A673 (cell line): ENCODE data around the gene VAMP7. TPM values are rescaled to one million over a fixed set of nuclear protein-coding genes. Genes with fewer than 3 reads are reported as not detected.

ENCODE experiments used
- BruUV-seq: library from RNA; stranded (reverse); fragments of 400-500 nt; replicated peaks from 2 replicates; lab custom pipeline; 2021; lab: Mats Ljungman, UMichigan
- CTCF ChIA-PET: fragments of 300-600 bp; sonication (Branson Sonifier 250); formaldehyde crosslinking; loops from one replicate; lab custom pipeline; 2022; ENCODE audit warnings: antibody characterized with exemption; lab: Charles Lee
- POLR2A ChIA-PET: fragments of 300-600 bp; sonication (Branson Sonifier 250); formaldehyde crosslinking; loops from one replicate; lab custom pipeline; 2022; ENCODE audit warnings: antibody characterized with exemption; ENCODE audit not compliant: low non-redundant PET; lab: Charles Lee
- DNase-seq: peaks from one replicate; pipeline ENCODE4 v3.0.0-alpha.2; 2015; ENCODE audit warnings: low spot score
- H3K27ac ChIP-seq: fragments of 200-600 bp; sonication (generic); 2 replicates; pipeline ENCODE4 v1.5.1; 2016; ENCODE audit warnings: mixed run types, low read depth, mild to moderate bottlenecking, mixed read lengths, antibody characterized with exemption, low read length; ENCODE audit not compliant: poor library complexity, severe bottlenecking
- H3K27me3 ChIP-seq: fragments of 200-600 bp; sonication (generic); replicated peaks from 2 replicates; pipeline ENCODE4 v1.6.1; 2017; ENCODE audit warnings: mixed run types, low read depth, mild to moderate bottlenecking, mixed read lengths, antibody characterized with exemption, low read length; ENCODE audit not compliant: insufficient read depth, poor library complexity
- H3K36me3 ChIP-seq: fragments of 200-600 bp; sonication (generic); 2 replicates; pipeline ENCODE4 v1.6.1; 2016; ENCODE audit warnings: mixed run types, mild to moderate bottlenecking, mixed read lengths, antibody characterized with exemption, low read length; ENCODE audit not compliant: insufficient read depth, poor library complexity, severe bottlenecking
- H3K4me1 ChIP-seq: fragments of 200-600 bp; sonication (generic); 2 replicates; pipeline ENCODE4 v1.6.1; 2017; ENCODE audit warnings: mixed run types, mild to moderate bottlenecking, mixed read lengths, antibody characterized with exemption, low read length; ENCODE audit not compliant: insufficient read depth, poor library complexity, severe bottlenecking
- H3K4me3 ChIP-seq: fragments of 200-600 bp; sonication (generic); 2 replicates; pipeline ENCODE4 v1.5.1; 2016; ENCODE audit warnings: low read depth, mixed run types, mild to moderate bottlenecking, mixed read lengths, low read length; ENCODE audit not compliant: poor library complexity, severe bottlenecking
- H3K9me3 ChIP-seq: fragments of 200-600 bp; sonication (generic); 2 replicates; pipeline ENCODE4 v1.6.1; 2016; ENCODE audit warnings: mixed run types, low read depth, mild to moderate bottlenecking, mixed read lengths, antibody characterized with exemption, low read length; ENCODE audit not compliant: poor library complexity, severe bottlenecking
- CTCF ChIP-seq: fragments of 300-800, 200-600 bp; sonication (generic); conservative IDR thresholded peaks from 2 replicates; pipeline ENCODE4 v1.5.1; 2017; ENCODE audit warnings: low read depth, mild to moderate bottlenecking, antibody characterized with exemption, low read length, moderate library complexity, mixed read lengths
- EZH2 ChIP-seq: fragments of 200-600 bp; sonication (generic); IDR thresholded peaks from 2 replicates; pipeline ENCODE4 v1.6.1; 2017; ENCODE audit warnings: borderline replicate concordance, low read depth, mild to moderate bottlenecking, mixed read lengths, antibody characterized with exemption, low read length; ENCODE audit not compliant: poor library complexity, severe bottlenecking
- intact Hi-C: fragments of 100-400 bp; cut with micrococcal nuclease; formaldehyde crosslinking; loops from one replicate; pipeline ENCODE4 v1.10.0; 2022; ENCODE audit not compliant: unreplicated experiment
- total RNA-seq: library from RNA; stranded (reverse); gene quantifications from 2 replicates; pipeline ENCODE4 v1.2.3, GENCODE V29; 2021

Gene VAMP7
- total RNA-seq, 1 experiment from 2014 or later = 25.1 TPM

- Histone ChIP-seq H3K4me1 (no peaks in the 10 kb centered on the region), H3K27me3 (no peaks in the 10 kb centered on the region), H3K27ac (no peak overlapping the region), H3K36me3 (no peaks in the 10 kb centered on the region), H3K9me3 (no peaks in the 10 kb centered on the region), H3K4me3 (no peak overlapping the region)
- POLR2A ChIA-PET = no interaction called here
- intact Hi-C loops = no loop called here
- no TSS peak for BruUV-seq
- CTCF ChIA-PET = no interaction called here
- DNase-seq = no peak
- TF ChIP-seq EZH2 = no peak
- TF ChIP-seq CTCF = no peak
Observed at GRCh38 chrX:155956649-155957048, 75.5 kb downstream of the VAMP7 start.

DNA sequence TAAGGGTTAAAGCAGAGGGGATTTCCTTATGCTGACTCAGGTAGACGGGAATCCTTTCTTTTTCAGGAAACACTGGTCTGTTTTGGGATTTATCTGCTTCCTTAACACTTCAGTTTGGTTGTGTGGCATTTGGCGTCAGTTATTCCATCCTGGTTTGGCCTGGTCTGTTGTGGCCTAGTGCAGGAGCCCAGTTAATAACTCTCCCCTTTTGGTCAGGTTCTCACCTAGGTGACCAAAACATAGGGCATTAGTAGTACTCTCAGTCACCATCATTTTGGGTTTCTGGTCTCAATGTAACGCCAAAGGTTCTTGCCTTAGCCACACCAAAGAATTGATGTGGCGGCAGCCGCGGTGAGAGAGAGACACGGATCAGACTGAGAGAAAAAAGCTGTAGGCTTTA is 76.7 kb downstream of the VAMP7 start:
- no peak overlapping the region for H3K27ac ChIP-seq
- DNase-seq = no peak
- no peaks in the 10 kb centered on the region for H3K27me3 ChIP-seq
- TF ChIP-seq CTCF (no peak), EZH2 (no peak)
- no peaks in the 10 kb centered on the region for H3K4me1 ChIP-seq
- intact Hi-C loops = no loop called here
- H3K4me3 ChIP-seq = no peak overlapping the region
- no peaks in the 10 kb centered on the region for H3K9me3 ChIP-seq
- POLR2A ChIA-PET = no interaction called here
- CTCF ChIA-PET = no interaction called here
- no peaks in the 10 kb centered on the region for H3K36me3 ChIP-seq
- no TSS peak for BruUV-seq

DNA sequence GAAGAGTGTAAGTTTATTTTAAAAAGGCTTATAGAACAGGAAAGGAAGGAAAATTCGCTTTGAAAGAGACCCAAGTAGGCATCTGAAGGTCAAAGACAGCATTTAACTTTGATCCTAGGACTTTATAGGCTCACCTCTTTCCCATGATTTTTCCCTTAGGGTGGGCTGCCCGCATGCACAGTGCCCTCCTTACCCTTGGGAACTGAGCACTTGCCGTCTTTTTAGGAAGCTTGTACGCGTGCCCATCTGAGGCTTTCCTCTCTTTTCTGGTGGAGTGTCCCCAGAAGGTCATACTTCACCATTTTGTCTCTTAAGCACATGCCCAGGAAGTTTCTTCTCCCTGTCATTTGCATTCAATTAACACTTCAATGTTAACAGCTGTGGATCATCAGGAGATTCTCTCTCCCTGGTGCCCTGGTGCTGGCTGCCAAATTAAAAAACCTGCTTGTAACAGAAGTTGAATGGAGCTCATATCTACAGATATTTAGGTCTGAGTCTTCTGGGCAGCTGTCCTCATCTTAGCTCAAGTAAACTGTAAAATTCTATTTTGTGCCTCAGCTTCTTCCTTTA is 78.0 kb downstream of the VAMP7 start:
- POLR2A ChIA-PET = no interaction called here
- Histone ChIP-seq H3K9me3 (no peaks in the 10 kb centered on the region), H3K36me3 (no peaks in the 10 kb centered on the region), H3K4me1 (no peaks in the 10 kb centered on the region), H3K27me3 (no peaks in the 10 kb centered on the region), H3K27ac (no peak overlapping the region), H3K4me3 (no peak overlapping the region)
- DNase-seq = no peak
- intact Hi-C loops = no loop called here
- CTCF ChIA-PET = no interaction called here
- TF ChIP-seq CTCF (no peak), EZH2 (no peak)
- BruUV-seq = no TSS peak
